Keratinocyte (primary cell): ENCODE results near the gene SPECC1L. TPM values are rescaled to one million over a fixed set of nuclear protein-coding genes. Genes with fewer than 3 reads are reported as not detected.
"Not testable (repeated sequence)": the region's sequence is repeated elsewhere in the genome, so short reads cannot be mapped to it uniquely, and the experiment has no call there.

ENCODE experiments used
- DNase-seq: peaks from one replicate; pipeline ENCODE4 v3.0.0-alpha.2; 2011; ENCODE audit warnings: low read depth, missing footprints, low spot score
- FAIRE-seq: peaks from 2 replicates; lab custom pipeline; 2011; peaks lifted over from hg19 to GRCh38; lab: Jason Lieb, UNC
- H2AFZ ChIP-seq: 2 replicates; pipeline ENCODE4 v1.6.0; 2012; ENCODE audit warnings: low read length, control low read depth, inconsistent platforms; ENCODE audit not compliant: control insufficient read depth
- H3K27ac ChIP-seq: 2 replicates; pipeline ENCODE4 v1.5.1; 2011; ENCODE audit warnings: low read length; ENCODE audit not compliant: control insufficient read depth, insufficient read depth
- H3K27me3 ChIP-seq: 3 replicates; pipeline ENCODE4 v1.6.0; 2011; ENCODE audit warnings: low read length; ENCODE audit not compliant: control insufficient read depth, insufficient read depth; ENCODE audit errors: extremely low read depth
- H3K36me3 ChIP-seq, 2 experiments: 2 replicates in 1 of 2; 3 replicates in 1 of 2; pipeline ENCODE4 v1.5.1; 2011; ENCODE audit warnings: low read length in 2 of 2, mild to moderate bottlenecking in 1 of 2; ENCODE audit not compliant: control insufficient read depth in 2 of 2, insufficient read depth in 2 of 2; ENCODE audit errors: extremely low read depth in 1 of 2
- H3K4me1 ChIP-seq: 3 replicates; pipeline ENCODE4 v1.5.1; 2011; ENCODE audit warnings: low read length; ENCODE audit not compliant: control insufficient read depth, insufficient read depth; ENCODE audit errors: extremely low read depth
- H3K4me2 ChIP-seq: 3 replicates; pipeline ENCODE4 v1.6.0; 2011; ENCODE audit warnings: low read depth, low read length; ENCODE audit not compliant: control insufficient read depth, insufficient read depth; ENCODE audit errors: extremely low read depth
- H3K4me3 ChIP-seq, 3 experiments: fragments of 200-600 bp in 1 of 3; sonication (generic) in 1 of 3; 2 replicates in 2 of 3; 3 replicates in 1 of 3; pipeline ENCODE4 v1.5.1; 2011 to 2016; ENCODE audit warnings: low read length in 3 of 3, mild to moderate bottlenecking in 3 of 3, control low read depth in 2 of 3, inconsistent platforms in 1 of 3, low read depth in 1 of 3, mixed read lengths in 1 of 3, mixed run types in 1 of 3, moderate library complexity in 1 of 3; ENCODE audit not compliant: control insufficient read depth in 2 of 3, insufficient read depth in 2 of 3; ENCODE audit errors: extremely low read depth in 1 of 3
- H3K79me2 ChIP-seq: 2 replicates; pipeline ENCODE4 v1.6.0; 2012; ENCODE audit warnings: low read length; ENCODE audit not compliant: control insufficient read depth, insufficient read depth
- H3K9ac ChIP-seq: 3 replicates; pipeline ENCODE4 v1.6.0; 2011; ENCODE audit warnings: low read length; ENCODE audit not compliant: control insufficient read depth, insufficient read depth; ENCODE audit errors: extremely low read depth
- H3K9me1 ChIP-seq: 3 replicates; pipeline ENCODE4 v1.6.0; 2011; ENCODE audit warnings: low read length; ENCODE audit not compliant: control insufficient read depth, insufficient read depth; ENCODE audit errors: extremely low read depth
- H3K9me3 ChIP-seq: 2 replicates; pipeline ENCODE4 v1.5.1; 2012; ENCODE audit warnings: low read depth, low read length; ENCODE audit not compliant: control insufficient read depth
- H4K20me1 ChIP-seq: 3 replicates; pipeline ENCODE4 v1.6.0; 2011; ENCODE audit warnings: low read length; ENCODE audit not compliant: control insufficient read depth, insufficient read depth; ENCODE audit errors: extremely low read depth
- CTCF ChIP-seq, 3 experiments: IDR thresholded peaks in 1 of 3; conservative IDR thresholded peaks in 1 of 3; optimal IDR thresholded peaks in 1 of 3; 2 replicates in 2 of 3; 3 replicates in 1 of 3; pipeline versions ENCODE3 to v1.5.1; 2011; ENCODE audit warnings: low read length in 3 of 3, mild to moderate bottlenecking in 3 of 3, moderate library complexity in 2 of 3, control low read depth in 1 of 3, inconsistent platforms in 1 of 3; ENCODE audit not compliant: insufficient read depth in 2 of 3; ENCODE audit errors: extremely low read depth in 1 of 3
- EZH2 ChIP-seq: IDR thresholded peaks from one replicate; pipeline ENCODE4 v1.6.1; 2012; ENCODE audit warnings: inconsistent platforms, mild to moderate bottlenecking, low read length, moderate library complexity
- dilution Hi-C: fragments of 300-500 bp; cut with MboI; formaldehyde crosslinking; loops from one replicate; pipeline ENCODE4 v1.7.0; 2020; ENCODE audit warnings: low sequenced_read_pairs; ENCODE audit not compliant: extremely low pct_ligation_motif_present
- polyA plus RNA-seq, 5 experiments: library from polyadenylated mRNA; depleted of rRNA in 3 of 5; stranded (reverse) in 3 of 5; stranded (forward) in 1 of 5; unstranded in 1 of 5; fragments of >200 nt; gene quantifications; 1 replicate in 1 of 5; 2 replicates in 3 of 5; 3 replicates in 1 of 5; pipeline versions ENCODE4 v1.2.1 to v1.2.3, GENCODE V29; 2011 to 2012; ENCODE audit warnings: missing spikeins in 2 of 5, low read depth in 1 of 5, low replicate concordance in 1 of 5

Gene SPECC1L
- polyA plus RNA-seq, 1 donor (not counting 4 experiments of a cell fraction or from before 2014, with no cell fraction given): 19.3 TPM

GRCh38 chr22:24310969-24311368 is 40.3 kb downstream of the SPECC1L start:
- no peak overlapping the region for H2AFZ ChIP-seq
- peaks cover 9 to 15% of the 10 kb centered on the region in 2 experiments for H3K36me3 ChIP-seq
- H4K20me1 ChIP-seq: no peaks in the 10 kb centered on the region
- dilution Hi-C loops: no loop called here
- no peaks in the 10 kb centered on the region for H3K9me3 ChIP-seq
- H3K79me2 ChIP-seq: peaks cover 27% of the 10 kb centered on the region
- FAIRE-seq (no peak), DNase-seq (no peak)
- no peak overlapping the region for H3K4me3 ChIP-seq
- H3K4me2 ChIP-seq: no peak overlapping the region
- no peak overlapping the region for H3K27ac ChIP-seq
- H3K4me1 ChIP-seq: no peaks in the 10 kb centered on the region
- TF ChIP-seq CTCF (optimal IDR thresholded peaks at IDR 0.05 in 1 of 3, IDR thresholded peaks at IDR 0.05 in 1 of 3, conservative IDR thresholded peaks at IDR 0.05 in 1 of 3; ENCODE audit: extremely low read depth in 1 of 3, insufficient read depth in 2 of 3, low read length in 3 of 3) (no peak), EZH2 (no peak)
- no peaks in the 10 kb centered on the region for H3K9me1 ChIP-seq
- no peak overlapping the region for H3K9ac ChIP-seq
- no peaks in the 10 kb centered on the region for H3K27me3 ChIP-seq

GRCh38 chr22:24315367-24315966 is 44.8 kb downstream of the SPECC1L start:
- no peak for DNase-seq
- H3K4me2 ChIP-seq: no peak overlapping the region
- H3K9ac ChIP-seq: no peak overlapping the region
- H3K4me3 ChIP-seq: no peak overlapping the region
- dilution Hi-C loops: no loop called here
- H3K9me1 ChIP-seq: no peaks in the 10 kb centered on the region
- H3K79me2 ChIP-seq: peaks cover 5% of the 10 kb centered on the region
- TF ChIP-seq CTCF (optimal IDR thresholded peaks at IDR 0.05 in 1 of 3, IDR thresholded peaks at IDR 0.05 in 1 of 3, conservative IDR thresholded peaks at IDR 0.05 in 1 of 3; ENCODE audit: extremely low read depth in 1 of 3, insufficient read depth in 2 of 3, low read length in 3 of 3) (no peak), EZH2 (no peak)
- H3K27me3 ChIP-seq: no peaks in the 10 kb centered on the region
- H3K4me1 ChIP-seq: no peaks in the 10 kb centered on the region
- peaks cover 9 to 12% of the 10 kb centered on the region in 2 experiments for H3K36me3 ChIP-seq
- no peak overlapping the region for H2AFZ ChIP-seq
- no peak for FAIRE-seq
- H3K27ac ChIP-seq: no peak overlapping the region
- H3K9me3 ChIP-seq: no peaks in the 10 kb centered on the region
- no peaks in the 10 kb centered on the region for H4K20me1 ChIP-seq

- dilution Hi-C loops, H3K9ac ChIP-seq, H3K27ac ChIP-seq, H3K9me1 ChIP-seq, H3K4me2 ChIP-seq, H2AFZ ChIP-seq, H4K20me1 ChIP-seq, H3K9me3 ChIP-seq, H3K27me3 ChIP-seq, FAIRE-seq, H3K4me1 ChIP-seq, DNase-seq, H3K79me2 ChIP-seq, H3K4me3 ChIP-seq: not testable (repeated sequence)
- H3K36me3 ChIP-seq: peaks cover 9 to 12% of the 10 kb centered on the region in 2 experiments
These were observed 45.6 kb downstream of the SPECC1L start for GRCh38 chr22:24316264-24316663.

- H2AFZ ChIP-seq, H3K4me2 ChIP-seq, H4K20me1 ChIP-seq, H3K9me1 ChIP-seq, H3K4me3 ChIP-seq, dilution Hi-C loops, H3K79me2 ChIP-seq, H3K9ac ChIP-seq, H3K4me1 ChIP-seq, H3K27me3 ChIP-seq, H3K27ac ChIP-seq, H3K9me3 ChIP-seq, DNase-seq, FAIRE-seq: not testable (repeated sequence)
- H3K36me3 ChIP-seq: peaks cover 11 to 23% of the 10 kb centered on the region in 2 experiments
These were observed 46.9 kb downstream of the SPECC1L start for GRCh38 chr22:24317511-24317910.
